Head of caudate nucleus (tissue), 42 donors: ENCODE measurements around the gene FAM185A.
"Not testable (repeated sequence)": the region's sequence is repeated elsewhere in the genome, so short reads cannot be mapped to it uniquely, and the experiment has no call there.

Experiments used
- DNase-seq, 42 donors: peaks; one replicate each; pipeline versions ENCODE4 v3.0.0 to v3.0.0-alpha.2; 2020 to 2021; ENCODE audit warnings: mixed read lengths in 7 of 42
- intact Hi-C: fragments of 100-400 bp; cut with DNase I; formaldehyde crosslinking; loops from one replicate; pipeline ENCODE4 v1.15.0; 2022

Gene FAM185A

GRCh38 chr7:102748605-102749444 lies at the start of gene FAM185A:
Gene FAM185A (plus strand): TSS chr7:102748999. CDS start chr7:102749208, 209 bp downstream.
- intact Hi-C loops = not testable (repeated sequence)
- peak; percentile 97 to 100 (median 100) for DNase-seq

- intact Hi-C loops, DNase-seq: not testable (repeated sequence)
Observed at GRCh38 chr7:102713011-102713690, 35.6 kb upstream of the FAM185A start.

GRCh38 chr7:102713691-102714080 lies 35.1 kb upstream of the FAM185A start:
- intact Hi-C loops, DNase-seq: not testable (repeated sequence)

- intact Hi-C loops = not testable (repeated sequence)
- peak in 1 of 42 donors; percentile 7 for DNase-seq
Observed at GRCh38 chr7:102714774-102715522, 33.9 kb upstream of the FAM185A start.

GRCh38 chr7:102715718-102716117 lies 33.1 kb upstream of the FAM185A start:
- DNase-seq, intact Hi-C loops: not testable (repeated sequence)

GRCh38 chr7:102718491-102718890 lies 30.3 kb upstream of the FAM185A start:
- DNase-seq, intact Hi-C loops: not testable (repeated sequence)

GRCh38 chr7:102726170-102726569 lies 22.6 kb upstream of the FAM185A start:
- intact Hi-C loops, DNase-seq: not testable (repeated sequence)

- intact Hi-C loops, DNase-seq: not testable (repeated sequence)
Observed at GRCh38 chr7:102729670-102730069, 19.1 kb upstream of the FAM185A start.

GRCh38 chr7:102730431-102730830 lies 18.4 kb upstream of the FAM185A start:
- intact Hi-C loops, DNase-seq: not testable (repeated sequence)

GRCh38 chr7:102742002-102742771 lies 6.6 kb upstream of the FAM185A start:
- DNase-seq = peak in 4 of 42 donors; percentile 7 to 47 (median 16)

GRCh38 chr7:102743861-102744260 lies 4.9 kb upstream of the FAM185A start:
- DNase-seq = peak in 4 of 42 donors; percentile 7 to 38 (median 11)
- intact Hi-C loops = not testable (repeated sequence)

More at GRCh38 chr7:102742002-102742771, 6.6 kb upstream of the FAM185A start:
- intact Hi-C loops = not testable (repeated sequence)

- intact Hi-C loops, DNase-seq: not testable (repeated sequence)
Observed at GRCh38 chr7:102745494-102746288, 3.1 kb upstream of the FAM185A start.

- intact Hi-C loops, DNase-seq: not testable (repeated sequence)
Observed at GRCh38 chr7:102749445-102749786, 617 bp downstream of the FAM185A start.

- DNase-seq, intact Hi-C loops: not testable (repeated sequence)
Observed at GRCh38 chr7:102758227-102758626, 9.4 kb downstream of the FAM185A start.

- DNase-seq, intact Hi-C loops: not testable (repeated sequence)
Observed at GRCh38 chr7:102759934-102760333, 11.1 kb downstream of the FAM185A start.

GRCh38 chr7:102761234-102761633 lies 12.4 kb downstream of the FAM185A start:
- intact Hi-C loops, DNase-seq: not testable (repeated sequence)

- DNase-seq = not testable (repeated sequence)
Observed at GRCh38 chr7:102763295-102763905, 14.6 kb downstream of the FAM185A start.

More at GRCh38 chr7:102763295-102763905, 14.6 kb downstream of the FAM185A start:
- intact Hi-C loops = not testable (repeated sequence)
